ENCODE results near the gene ERC2.

ERC2 gene

DNA sequence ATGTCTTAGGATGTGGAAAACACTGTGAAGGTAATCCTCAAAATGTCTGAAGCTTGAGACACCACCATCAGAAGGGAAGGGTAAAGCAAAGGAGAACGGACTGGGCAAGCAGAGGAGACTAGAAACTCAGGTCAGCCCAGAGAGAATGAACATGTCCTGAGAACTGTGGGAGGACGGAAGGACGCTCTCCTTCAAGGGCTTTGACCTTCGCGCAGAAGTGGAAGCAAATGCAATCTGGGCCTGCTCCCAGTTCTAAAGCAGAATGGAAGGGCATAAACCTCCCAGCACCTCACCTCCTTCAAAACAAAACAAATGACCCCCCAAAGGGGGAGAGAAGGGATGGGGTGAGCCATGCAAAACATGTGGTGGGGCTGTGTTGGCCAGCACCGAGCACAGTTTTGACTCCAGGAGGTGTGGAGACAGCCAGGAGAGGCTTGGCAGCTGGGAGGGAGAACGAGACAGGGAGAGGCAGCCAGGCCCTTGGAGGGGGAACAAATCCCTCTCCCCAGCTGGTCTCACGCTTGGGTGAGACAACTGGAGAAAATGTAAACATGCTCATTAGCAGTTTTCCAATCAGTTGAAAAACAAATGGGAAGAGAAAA, 758.8 kb downstream of the ERC2 start:
- no peak for DNase-seq (ENCODE audit: low spot score)

DNA sequence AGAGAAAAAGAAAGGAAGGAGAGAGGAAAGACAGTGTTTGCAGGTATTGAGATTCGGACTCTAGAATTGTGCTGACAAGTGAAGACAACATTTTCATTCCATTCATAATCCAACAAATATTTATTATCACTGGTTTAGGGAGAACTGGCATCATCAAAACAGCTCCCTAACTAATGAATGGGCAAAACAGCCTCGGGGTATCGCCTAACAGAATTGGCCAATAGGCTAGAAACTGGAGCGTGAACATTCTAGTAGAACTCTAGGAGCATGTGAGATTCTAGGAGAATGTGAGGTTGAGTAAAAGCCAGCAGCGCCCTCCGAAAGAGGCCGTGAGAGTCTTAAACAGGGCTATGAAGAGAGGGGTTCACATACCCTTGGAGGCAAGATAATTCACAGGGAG, 759.3 kb downstream of the ERC2 start:
- DNase-seq (ENCODE audit: low spot score): no peak

DNA sequence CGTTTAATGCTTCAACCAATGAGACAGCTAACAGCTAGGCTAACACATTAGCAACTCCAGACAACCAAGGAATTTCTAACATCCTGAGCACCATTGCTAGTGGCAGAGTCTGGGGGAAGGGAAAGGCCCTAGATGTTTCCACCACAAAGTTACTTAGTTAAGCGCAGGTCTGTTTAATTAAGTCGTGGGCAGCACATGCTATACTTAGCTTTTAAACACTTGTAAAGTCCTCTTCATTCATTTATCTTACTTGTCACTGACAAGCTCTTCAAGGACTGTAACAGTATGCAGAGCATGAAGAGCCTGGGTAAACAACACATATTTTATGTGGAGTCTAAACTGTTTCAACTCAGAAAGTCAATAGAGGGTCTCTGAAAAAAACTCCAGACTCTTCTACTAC, 760.0 kb downstream of the ERC2 start:
- no peak for DNase-seq (ENCODE audit: low spot score)

DNA sequence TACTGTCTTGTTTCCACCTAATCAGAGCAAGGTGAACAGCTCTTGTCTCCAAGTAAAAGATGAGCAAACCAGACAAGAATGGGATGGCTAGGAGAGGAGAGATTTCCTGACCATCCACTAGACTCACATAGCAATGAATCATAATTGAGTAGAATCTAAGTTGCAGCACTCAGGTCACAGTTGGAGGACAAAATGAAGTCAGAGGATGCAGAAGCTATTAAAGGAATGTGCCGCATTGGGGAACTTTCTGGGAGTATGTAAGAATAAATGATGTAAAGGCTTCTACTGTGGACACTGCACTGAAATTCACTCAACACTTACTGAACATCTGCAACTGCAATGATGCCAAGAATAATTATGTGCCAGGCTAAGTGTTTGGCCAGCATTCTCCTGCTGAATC, 763.7 kb downstream of the ERC2 start:
- no peak for DNase-seq (ENCODE audit: low spot score)

DNA sequence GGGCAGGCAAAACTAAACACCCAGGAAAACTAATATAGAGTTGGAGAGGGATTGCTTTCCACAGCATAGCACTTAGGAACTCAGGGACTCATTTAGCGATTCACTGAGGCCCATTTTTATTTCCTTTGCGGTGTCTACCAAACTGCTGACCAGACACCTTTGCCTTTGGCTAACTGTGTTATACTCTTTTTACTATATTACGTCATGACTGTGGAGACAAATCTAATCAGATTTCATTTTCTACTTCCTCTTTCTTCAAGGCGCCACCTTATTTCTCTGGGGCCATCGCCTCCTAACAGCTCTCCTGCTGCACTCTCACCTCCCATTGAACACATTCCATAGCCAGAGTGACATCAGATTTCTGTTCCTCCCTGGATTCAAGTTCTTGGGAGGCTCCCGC, 765.4 kb downstream of the ERC2 start:
- no peak for DNase-seq (ENCODE audit: low spot score)

DNA sequence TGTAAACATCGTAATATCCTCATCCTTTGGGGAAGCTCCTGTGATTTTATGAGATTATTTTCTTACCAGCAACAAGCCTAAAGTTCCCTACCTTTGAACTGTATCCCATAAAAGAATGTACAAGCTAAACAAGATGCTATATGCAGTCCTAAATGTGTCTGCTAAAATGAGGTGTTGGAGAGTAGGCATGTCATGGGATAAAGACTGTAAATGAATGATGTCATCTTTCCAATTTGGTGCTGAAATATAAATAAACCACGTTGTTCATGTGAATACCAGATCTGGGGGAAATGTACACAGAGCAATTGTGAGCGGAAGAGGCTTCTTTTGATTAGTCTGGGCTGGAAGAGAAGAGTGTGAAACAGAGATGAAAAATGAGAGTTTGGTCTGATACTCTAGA, 766.3 kb downstream of the ERC2 start:
- DNase-seq (ENCODE audit: low spot score): no peak

DNA sequence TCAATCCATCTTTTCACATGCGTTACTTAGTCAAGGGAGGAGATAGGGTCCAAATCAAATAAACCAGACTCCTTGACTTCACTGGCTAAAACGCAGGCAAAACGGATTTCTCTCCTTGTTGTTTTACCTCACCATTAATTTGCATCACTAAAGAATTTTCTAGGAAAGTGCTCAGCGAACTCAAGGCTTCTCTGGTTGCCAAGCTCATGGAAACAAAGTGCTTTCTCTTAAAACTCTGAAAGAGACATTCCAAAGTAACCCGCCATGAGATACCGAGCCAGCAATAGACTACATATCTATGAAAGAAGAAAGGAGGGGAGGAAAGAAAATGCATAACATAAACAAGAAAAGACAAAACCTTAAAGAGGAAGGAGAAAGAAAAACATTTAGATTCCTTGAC, 769.4 kb downstream of the ERC2 start:
- DNase-seq (ENCODE audit: low spot score): no peak

DNA sequence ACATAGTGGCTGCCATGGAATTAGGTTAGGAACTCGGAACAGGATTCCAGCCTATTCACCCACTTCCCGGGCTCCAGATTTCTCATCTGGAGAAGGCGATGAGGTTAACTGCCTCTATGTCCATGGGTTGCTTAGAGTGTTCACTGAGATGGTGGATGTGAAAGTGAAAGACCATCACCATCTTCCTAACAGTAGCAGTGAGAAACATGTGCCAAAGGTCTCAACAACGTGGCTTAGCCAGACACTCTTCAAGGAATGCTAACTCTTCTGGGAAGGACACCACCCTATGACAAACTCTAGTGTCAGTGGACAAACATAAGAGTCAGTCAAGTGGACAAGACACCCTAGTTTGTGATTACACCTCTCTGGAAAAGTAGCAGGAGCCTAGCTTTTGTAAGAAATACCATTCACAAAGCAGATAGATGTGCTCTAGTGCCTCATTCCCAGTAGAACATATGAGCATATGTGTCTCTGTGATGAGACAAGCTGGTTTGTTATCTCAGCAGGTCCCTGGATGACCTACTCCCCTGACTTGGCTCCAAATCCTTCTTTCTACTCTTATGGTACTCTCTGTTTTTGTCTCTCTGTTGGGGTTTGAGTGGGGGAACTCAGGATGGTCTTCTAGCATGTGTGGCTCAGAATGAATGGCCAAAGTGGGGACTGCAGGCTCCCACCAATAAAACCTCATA, 770.9 kb downstream of the ERC2 start:
- DNase-seq (ENCODE audit: low spot score): no peak

DNA sequence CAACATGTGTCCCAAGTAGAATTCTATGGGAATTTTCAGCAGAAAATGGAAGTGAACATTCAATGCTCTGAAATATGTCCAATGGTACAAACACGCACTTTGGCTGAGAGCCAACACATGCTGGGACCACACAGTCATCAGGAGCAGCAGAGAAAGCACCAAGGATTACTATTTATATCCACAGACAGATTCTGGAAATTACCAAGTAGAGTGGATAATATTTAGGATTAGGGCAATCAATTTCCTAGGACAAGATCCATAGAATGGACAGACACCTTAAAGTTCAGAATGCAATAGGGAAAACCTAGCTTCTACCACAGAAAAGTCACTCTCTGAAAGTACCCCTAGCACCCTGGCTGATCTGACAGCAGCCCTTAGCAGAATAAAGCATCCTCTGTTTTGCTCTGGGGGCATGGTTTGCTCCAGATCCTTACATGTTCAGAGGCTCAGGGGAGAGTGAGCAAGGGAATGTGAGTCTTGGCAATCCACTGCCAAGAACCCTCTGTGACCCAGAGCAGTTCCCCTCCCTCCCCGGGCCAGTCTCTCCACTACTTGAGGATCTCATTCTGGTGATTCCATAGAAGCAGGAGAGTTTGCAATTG, 775.2 kb downstream of the ERC2 start:
- DNase-seq (ENCODE audit: low spot score): no peak

DNA sequence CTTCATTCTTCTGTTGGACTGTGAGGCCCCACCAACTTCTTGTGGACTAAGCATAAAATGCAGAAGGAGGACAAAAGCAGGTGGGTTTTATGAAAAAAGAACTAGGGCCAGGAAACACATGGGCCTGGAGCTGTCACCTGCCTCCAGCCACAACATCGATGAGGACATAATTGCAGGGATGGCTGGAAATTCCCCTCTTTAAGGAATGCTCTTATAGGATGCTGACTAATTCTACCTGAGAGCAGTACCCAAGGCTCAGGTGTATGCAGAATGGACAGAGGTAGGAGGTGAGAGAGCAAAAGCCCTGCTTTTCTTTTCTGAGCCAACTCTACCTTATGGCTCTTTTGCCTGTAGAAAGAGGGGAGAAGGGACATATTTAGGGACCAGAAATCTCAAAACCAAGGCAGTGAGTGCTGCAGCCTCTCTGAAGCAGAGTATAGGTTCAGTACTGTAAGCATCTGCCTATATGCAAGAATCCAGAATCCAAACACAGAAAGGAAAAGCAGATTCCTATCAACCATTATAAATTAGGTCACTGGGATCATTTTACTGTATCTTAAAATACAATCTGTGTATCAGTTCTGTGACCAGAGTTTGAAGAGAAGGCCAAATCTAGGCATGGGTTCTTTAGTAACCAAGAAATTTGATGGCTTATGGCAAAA, 775.8 kb downstream of the ERC2 start:
- DNase-seq (ENCODE audit: low spot score): no peak

DNA sequence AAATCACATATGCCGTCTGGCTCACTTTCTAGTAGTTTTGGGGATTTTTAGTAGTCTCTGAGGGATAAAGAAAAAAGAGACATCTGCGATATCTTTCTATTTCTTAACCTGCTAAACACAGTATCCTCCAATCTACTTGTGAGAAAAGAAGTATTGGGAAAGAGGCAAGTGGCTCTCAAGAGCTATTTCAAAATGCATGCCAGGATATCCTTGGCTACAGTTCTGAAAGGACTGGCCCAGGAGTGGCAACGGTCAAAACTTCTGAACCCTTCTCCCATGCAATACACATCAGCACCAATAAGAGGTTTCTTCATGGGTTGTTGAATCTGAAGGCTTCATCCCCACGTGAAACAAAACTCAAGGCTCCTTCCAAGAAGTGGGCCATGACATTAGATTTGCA, 777.1 kb downstream of the ERC2 start:
- DNase-seq (ENCODE audit: low spot score): no peak

DNA sequence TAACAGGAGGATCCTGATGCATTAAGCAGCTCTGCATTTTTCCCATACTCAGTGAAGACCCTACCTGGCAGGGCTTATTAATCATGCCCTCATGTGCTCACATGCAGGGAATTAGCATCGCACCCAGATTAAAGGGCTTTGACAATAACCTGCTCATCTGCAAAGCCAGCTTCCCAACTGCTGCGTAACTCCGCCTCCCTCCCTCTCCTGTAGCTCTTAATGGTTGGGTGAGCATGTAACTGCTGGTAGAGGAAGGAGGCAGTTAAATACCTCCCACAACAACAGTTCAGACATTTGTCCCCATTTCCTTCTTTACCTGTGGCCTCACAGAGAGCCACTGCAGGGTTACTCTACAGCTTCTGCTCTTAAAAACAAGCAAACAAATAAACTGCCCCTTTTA, 777.5 kb downstream of the ERC2 start:
- no peak for DNase-seq (ENCODE audit: low spot score)

DNA sequence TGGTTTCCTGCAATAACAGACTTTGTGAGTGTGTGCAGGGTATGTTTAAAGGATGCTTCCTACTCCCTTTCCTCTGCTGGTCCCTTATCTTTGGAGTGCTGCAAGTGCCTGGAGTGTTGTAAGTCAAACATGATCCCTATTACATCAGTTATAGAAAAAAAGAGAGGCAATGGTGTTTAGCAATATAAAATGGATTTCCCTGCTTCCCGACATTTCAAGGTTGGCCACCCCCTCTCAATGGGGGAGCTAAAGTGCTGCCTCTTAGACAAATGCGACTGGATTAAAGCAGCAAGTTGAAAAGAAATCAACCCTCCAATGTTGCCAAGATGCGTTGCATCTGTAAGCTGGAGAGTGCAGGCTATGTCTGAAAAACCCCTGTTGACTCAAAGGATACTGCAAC, 778.1 kb downstream of the ERC2 start:
- DNase-seq (ENCODE audit: low spot score): no peak

DNA sequence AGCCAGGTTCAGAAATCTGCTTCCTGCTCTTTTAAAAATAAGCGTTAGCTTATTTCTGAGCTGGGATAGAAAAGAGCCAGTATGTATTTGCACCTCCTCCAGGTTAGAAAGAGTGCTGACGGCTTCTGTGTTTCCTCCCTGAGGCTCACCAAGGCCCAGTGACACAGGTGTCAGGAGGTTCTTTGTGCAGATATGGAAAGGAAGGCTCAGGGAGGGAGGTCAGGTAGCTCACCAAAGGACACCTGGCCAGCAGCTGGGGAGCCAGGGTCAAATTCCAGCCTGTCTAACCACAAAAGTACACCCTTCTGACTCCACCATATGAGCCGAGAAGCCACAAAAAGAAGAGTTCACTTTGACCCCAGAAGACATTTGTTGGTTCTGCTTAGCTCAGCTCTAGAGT, 780.1 kb downstream of the ERC2 start:
- DNase-seq (ENCODE audit: low spot score): no peak

DNA sequence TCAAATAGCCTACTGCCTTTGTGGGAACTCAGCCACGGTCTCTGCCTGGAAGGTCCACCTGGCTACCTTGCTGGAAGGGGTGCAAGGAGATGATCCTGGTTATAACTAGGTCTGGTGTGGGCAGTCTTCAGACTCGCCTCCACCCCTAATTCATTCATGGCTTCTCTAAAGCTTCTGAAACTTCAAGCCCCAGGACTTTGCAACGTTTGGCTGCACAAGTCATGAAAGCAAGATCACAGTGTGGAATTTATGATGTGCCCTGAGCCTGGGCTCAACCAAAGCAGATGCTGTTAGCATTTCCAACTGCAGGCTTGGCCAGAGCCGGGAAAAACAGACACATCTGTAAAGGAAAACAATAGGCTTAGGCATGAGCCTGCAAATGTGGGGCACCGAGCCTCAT, 780.7 kb downstream of the ERC2 start:
- DNase-seq (ENCODE audit: low spot score): no peak

DNA sequence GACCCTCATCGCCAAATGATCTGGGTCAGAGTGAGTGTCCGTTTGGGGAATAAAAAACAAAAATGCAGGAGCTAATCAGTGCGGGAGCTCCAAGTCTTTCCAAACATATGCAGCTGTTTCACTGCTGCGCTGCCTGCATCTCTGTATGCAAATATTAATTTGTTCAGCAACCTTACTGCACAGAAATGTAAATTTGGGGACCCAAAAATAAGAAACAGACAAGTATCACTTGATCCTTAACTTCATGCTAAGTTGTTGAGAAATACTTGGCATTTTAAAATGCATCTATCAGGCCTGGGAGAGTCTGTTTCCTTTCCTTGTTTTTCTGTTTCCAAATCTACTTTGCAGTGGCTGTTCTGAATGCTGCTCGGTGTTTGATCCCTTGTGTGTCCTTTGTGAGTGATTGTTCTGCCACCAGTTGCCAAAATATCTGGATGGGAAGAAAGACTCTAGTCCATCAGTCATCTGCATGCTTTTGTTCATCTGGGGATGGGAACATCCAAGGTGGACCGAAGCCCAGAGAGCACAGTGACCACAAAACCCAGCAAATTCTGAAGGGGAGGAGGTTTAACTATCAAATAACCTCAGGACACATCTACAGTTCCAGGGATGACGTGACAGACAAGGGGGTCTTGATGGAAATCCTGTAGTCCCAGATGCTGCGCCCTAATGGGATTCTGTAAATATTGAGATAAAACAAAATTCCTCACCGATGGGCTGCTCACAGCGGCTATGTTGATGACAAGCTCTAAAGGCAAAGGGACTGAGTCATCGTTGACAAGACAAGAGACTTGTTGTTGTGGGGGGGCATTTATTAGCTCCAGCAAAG, 781.6 kb downstream of the ERC2 start:
- no peak for DNase-seq (ENCODE audit: low spot score)

DNA sequence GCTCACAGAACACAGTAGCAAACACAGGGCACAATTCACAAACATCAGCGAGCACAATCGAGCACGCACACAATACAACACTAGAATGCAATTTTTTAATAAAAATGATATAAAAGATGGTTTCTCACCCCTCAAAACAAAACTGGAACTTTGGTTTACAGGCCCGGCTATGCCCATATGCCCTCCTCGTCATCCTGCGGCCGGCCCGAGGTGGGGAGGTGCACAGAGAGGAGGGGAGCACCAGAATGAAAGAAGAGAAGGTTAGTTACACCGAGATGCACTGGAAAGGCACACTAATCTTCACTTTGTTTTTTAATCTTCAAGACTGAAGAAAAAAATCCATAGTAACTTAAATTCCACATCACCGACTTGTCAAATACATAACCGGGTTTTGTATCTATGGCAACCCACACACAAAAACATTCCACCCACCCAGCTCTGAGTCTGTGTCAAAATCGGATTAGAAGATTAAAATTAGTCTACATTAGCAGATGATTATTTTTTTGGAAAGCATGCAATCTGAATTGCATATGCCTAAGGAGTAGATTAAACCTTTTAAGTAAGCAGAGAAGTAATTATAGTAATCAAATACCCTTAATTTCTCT, 784.5 kb downstream of the ERC2 start:
- DNase-seq (ENCODE audit: low spot score): no peak

DNA sequence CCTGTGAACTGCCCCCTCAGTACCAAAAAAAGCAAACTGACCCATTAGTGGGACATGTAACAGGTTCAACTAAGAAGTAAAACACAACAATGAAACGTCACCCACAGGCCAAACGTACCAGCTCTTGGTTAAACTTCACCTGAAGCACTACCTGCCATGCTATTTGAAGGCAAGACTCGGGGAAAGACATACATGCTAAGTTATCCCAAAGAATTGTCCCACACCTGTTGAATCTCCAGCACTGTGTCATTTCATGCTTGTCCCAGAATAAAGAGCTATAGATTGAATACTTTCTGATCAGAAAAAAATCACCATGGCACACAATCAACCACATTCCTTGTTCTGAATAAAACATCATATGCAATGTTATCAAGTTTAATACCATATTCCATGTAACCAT, 785.8 kb downstream of the ERC2 start:
- no peak for DNase-seq (ENCODE audit: low spot score)

DNA sequence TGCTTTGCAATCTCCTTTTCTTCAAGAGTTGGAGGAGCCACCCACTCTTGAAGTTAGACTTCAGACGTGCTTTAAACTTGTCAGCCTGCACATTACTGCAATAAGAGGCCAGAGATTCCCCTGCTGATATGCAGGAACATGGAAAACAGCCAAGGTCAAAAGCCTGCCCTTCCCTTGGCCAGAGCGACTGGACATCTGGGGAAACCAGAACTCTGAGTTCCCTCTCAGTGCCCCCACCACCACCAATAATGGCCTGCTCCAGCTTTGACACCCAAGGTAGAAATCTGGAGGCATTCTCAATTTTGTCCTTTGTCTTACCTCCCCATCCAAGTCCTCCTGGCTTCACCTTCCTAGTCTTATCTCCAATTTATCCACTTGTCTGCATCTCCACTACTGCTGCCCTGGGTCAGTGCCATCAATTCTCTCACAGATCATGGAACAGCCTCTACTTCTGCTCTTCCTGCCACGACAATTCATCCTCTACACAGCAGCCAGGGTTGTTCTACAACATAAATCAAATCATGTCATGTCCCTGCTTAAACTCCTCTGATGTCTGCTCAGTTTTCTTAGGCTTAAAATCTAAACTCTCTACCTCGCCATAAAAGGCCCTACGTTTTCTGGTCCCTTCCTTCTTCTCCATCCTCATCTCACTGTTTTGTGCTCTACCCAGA, 789.6 kb downstream of the ERC2 start:
- DNase-seq (ENCODE audit: low spot score): no peak

DNA sequence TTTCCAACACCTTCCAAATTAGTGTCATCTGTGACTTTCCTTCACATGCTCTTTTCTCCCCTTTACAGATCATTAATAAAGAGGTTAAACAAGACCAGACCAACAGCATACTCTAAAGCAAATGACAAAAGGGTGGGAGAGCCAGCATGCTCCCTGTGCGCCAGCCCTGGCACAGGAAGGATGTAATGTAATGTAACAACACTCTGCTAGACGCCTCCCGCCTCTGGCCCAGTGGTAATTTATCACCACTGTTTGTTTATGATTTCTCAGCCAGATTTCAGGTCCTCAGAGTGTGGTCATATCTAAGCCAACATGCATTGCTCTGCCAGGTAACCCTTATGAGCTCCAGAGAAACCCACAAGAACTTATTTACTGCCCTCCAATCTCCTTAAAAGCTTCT, 791.6 kb downstream of the ERC2 start:
- no peak for DNase-seq (ENCODE audit: low spot score)

DNA sequence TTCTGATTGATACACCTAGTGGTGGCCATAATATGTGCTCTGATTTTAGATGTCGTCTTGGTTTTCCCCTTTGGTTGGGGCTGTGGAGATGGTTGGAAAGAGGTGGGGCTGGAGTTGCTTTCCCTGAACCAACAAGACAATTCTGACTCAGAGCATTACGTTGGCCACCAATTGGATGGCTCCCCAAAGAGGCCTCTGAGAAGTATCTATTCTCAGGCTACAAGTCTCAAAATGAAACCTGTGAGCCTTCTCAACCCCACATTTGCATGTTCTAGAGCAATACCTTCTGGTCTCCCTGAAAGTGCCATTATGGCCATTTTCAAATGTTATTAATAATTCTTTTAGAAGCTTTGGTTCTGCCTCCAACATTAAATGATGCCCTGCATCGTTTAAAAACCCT, 792.8 kb downstream of the ERC2 start:
- no peak for DNase-seq (ENCODE audit: low spot score)

DNA sequence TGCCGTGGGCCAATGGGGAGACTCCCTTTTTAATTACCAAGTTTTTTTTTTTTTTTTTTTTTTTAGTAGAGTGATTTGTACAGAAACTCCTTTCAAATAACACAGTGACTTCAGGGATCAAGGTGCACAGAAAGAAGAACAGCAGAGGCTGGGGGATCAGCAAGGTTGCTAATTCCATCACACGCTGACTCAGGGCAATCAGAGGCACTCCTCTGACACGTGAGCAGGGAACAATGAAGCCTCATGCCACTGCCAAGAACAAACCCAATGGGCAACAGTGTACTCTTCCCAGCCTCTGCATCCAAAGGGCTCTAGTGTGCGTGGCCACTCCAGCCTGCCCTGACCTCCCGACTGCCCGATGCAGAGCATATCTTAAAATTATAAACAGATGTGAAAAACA, 794.5 kb downstream of the ERC2 start:
- no peak for DNase-seq (ENCODE audit: low spot score)

Measured in hematopoietic multipotent progenitor cell treated with erythropoietin and hydrocortisone succinate and interleukin-3 and kit ligand, for 17 days (in vitro differentiated cells).